ENCODE results near the gene TAT. TPM values are rescaled to one million over a fixed set of nuclear protein-coding genes. Genes with fewer than 3 reads are reported as not detected.

The TAT gene
- total and polyA plus RNA-seq, 10 of the 15 experiments (the other 5 are each of a cell fraction or from before 2014, with no cell fraction given): 0.01 to 0.44 (median 0.09) TPM; not detected in 4

- 0 out of 2 replicates have a peak, but pooled peaks cover 4% of the 10 kb centered on the region for H3K4me1 ChIP-seq (ENCODE audit: control insufficient read depth, insufficient read depth, low read length)
- no peaks in the 10 kb centered on the region for H3K36me3 ChIP-seq (ENCODE audit: control insufficient read depth in 2 of 2, insufficient read depth in 2 of 2, low read length in 1 of 2)
- H3K79me2 ChIP-seq (ENCODE audit: control insufficient read depth, insufficient read depth, low read length): no peaks in the 10 kb centered on the region
- CTCF ChIA-PET: interaction anchor here (0.7 to 8.7 kb wide), 16 partner anchors 9 to 423 kb away, joined by 3 to 134 read pairs (median 10); partner anchors contain the start of gene CHST4
- DNase-seq (ENCODE audit: low read depth, low spot score) (peak; percentile 21), ATAC-seq (peak; percentile 96), FAIRE-seq (peak; percentile 99)
- POLR2A ChIA-PET: no interaction called here
- H3K27me3 ChIP-seq (replicated peaks in 1 of 2; ENCODE audit: control insufficient read depth in 2 of 2, insufficient read depth in 2 of 2, low read length in 1 of 2): no peaks in the 10 kb centered on the region
- BruUV-seq (replicated peaks): no TSS peak
- no peak overlapping the region for H3K9ac ChIP-seq (ENCODE audit: control insufficient read depth, insufficient read depth, low read length)
- no peaks in the 10 kb centered on the region for H4K20me1 ChIP-seq (ENCODE audit: control insufficient read depth, insufficient read depth)
- no peaks in the 10 kb centered on the region for H3K9me3 ChIP-seq (replicated peaks; ENCODE audit: control insufficient read depth, insufficient read depth, low read length)
- in situ Hi-C loops (cut with MboI): no loop called here
- 0 out of 2 replicates have a peak overlapping the region, but pooled peaks have one; percentile 6 for H2AFZ ChIP-seq (ENCODE audit: control insufficient read depth, low read depth, low read length)
- RAD21 ChIA-PET (ENCODE audit: unreplicated experiment): interaction anchor here (2.2 to 4.2 kb wide), 4 partner anchors 27 to 72 kb away, joined by 11 to 43 read pairs (median 17); no protein-coding TSS in a partner anchor
- intact Hi-C loops (cut with micrococcal nuclease; ENCODE audit: unreplicated experiment): loop anchor here (1.0 to 2.0 kb wide), 3 partner anchors 37 to 125 kb away; no protein-coding TSS in a partner anchor
- H3K4me2 ChIP-seq (ENCODE audit: control insufficient read depth, insufficient read depth): no peak overlapping the region
- SMC1A ChIA-PET (ENCODE audit: uncharacterized antibody, unreplicated experiment): interaction anchor here (0.9 to 4.5 kb wide), 7 partner anchors 12 to 151 kb away, joined by 3 to 52 read pairs (median 15); no protein-coding TSS in a partner anchor
- WGBS (ENCODE audit: insufficient coverage, insufficient replicate concordance, low lambda C conversion rate, missing lambda C conversion rate): 3% methylated on average over 6 of the region's 6 CpGs
- no peak overlapping the region for H3K4me3 ChIP-seq
- no peak overlapping the region for H3K27ac ChIP-seq (ENCODE audit: control insufficient read depth, insufficient read depth)
- peak; percentile 71 for TF ChIP-seq RAD21 (IDR thresholded peaks at IDR 0.05; ENCODE audit: insufficient read depth, low read depth, low read length)
- TF ChIP-seq POLR2AphosphoS2 (IDR thresholded peaks at IDR 0.05; ENCODE audit: low read depth, low read length): no peak
- TF ChIP-seq SMAD1 (IDR thresholded peaks at IDR 0.05; ENCODE audit: low read depth, partially characterized antibody): no peak
- TF ChIP-seq ZNF384 (IDR thresholded peaks at IDR 0.05; ENCODE audit: borderline replicate concordance, low read depth, low read length): no peak
- 0 out of 2 replicates have a peak, but pooled peaks have one; percentile 12 for TF ChIP-seq SMARCA5 (IDR thresholded peaks at IDR 0.05)
- TF ChIP-seq ETV6 (conservative IDR thresholded peaks at IDR 0.05 in 1 of 2, IDR thresholded peaks at IDR 0.05 in 1 of 2; ENCODE audit: borderline replicate concordance in 1 of 2, low read depth in 1 of 2): no peak
- no peak for TF ChIP-seq REST (IDR thresholded peaks at IDR 0.05; ENCODE audit: low read depth, low read length)
- TF ChIP-seq IRF4 (IDR thresholded peaks at IDR 0.05; ENCODE audit: low read depth, low read length): no peak
- TF ChIP-seq ASH2L (IDR thresholded peaks at IDR 0.05; ENCODE audit: borderline replicate concordance, low read depth): no peak
- no peak for TF ChIP-seq POLR2AphosphoS5 (IDR thresholded peaks at IDR 0.05; ENCODE audit: low read length)
- TF ChIP-seq ZNF592 (IDR thresholded peaks at IDR 0.05): no peak
- no peak for TF ChIP-seq ZZZ3 (IDR thresholded peaks at IDR 0.05; ENCODE audit: control insufficient read depth, insufficient read length, low read depth)
- TF ChIP-seq CBX3 (IDR thresholded peaks at IDR 0.05; ENCODE audit: borderline replicate concordance, low read depth): no peak
- TF ChIP-seq SMC3 (IDR thresholded peaks at IDR 0.05; ENCODE audit: borderline replicate concordance, low read length): peak; percentile 69; the same call in 1 of the 2 replicates
- no peak for TF ChIP-seq HDAC6 (IDR thresholded peaks at IDR 0.05; ENCODE audit: unreplicated experiment)
- no peak for TF ChIP-seq BCL11A (IDR thresholded peaks at IDR 0.05; ENCODE audit: low read depth, low read length)
These were observed 39.2 kb downstream of the TAT start for GRCh38 chr16:71537643-71538042.
